Glutamatergic neuron (in vitro differentiated cells): ENCODE results near the gene FAM187B. TPM values are rescaled to one million over a fixed set of nuclear protein-coding genes. Genes with fewer than 3 reads are reported as not detected.
"Not testable (repeated sequence)": the region's sequence is repeated elsewhere in the genome, so short reads cannot be mapped to it uniquely, and the experiment has no call there.

ENCODE experiments used
- DNase-seq: peaks from one replicate; pipeline ENCODE4 v3.0.0; 2022
- H3K27ac Mint-ChIP-seq: one replicate; pipeline ENCODE4 v1.8.0; 2020; ENCODE audit warnings: mild to moderate bottlenecking, mixed read lengths, inconsistent platforms; ENCODE audit not compliant: unreplicated experiment
- H3K27me3 Mint-ChIP-seq: one replicate; pipeline ENCODE4 v1.8.0; 2020; ENCODE audit warnings: mild to moderate bottlenecking, moderate library complexity, mixed read lengths, inconsistent platforms; ENCODE audit not compliant: unreplicated experiment
- H3K36me3 Mint-ChIP-seq: one replicate; pipeline ENCODE4 v1.8.0; 2020; ENCODE audit warnings: mild to moderate bottlenecking, mixed read lengths, inconsistent platforms; ENCODE audit not compliant: unreplicated experiment
- H3K4me1 Mint-ChIP-seq: one replicate; pipeline ENCODE4 v1.8.0; 2020; ENCODE audit warnings: mild to moderate bottlenecking, low read depth, mixed read lengths, inconsistent platforms; ENCODE audit not compliant: unreplicated experiment
- H3K4me3 Mint-ChIP-seq: one replicate; pipeline ENCODE4 v1.8.0; 2020; ENCODE audit warnings: mild to moderate bottlenecking, mixed read lengths, inconsistent platforms; ENCODE audit not compliant: unreplicated experiment
- H3K9me3 Mint-ChIP-seq: one replicate; pipeline ENCODE4 v1.8.0; 2020; ENCODE audit warnings: mild to moderate bottlenecking, moderate library complexity, mixed read lengths, inconsistent platforms; ENCODE audit not compliant: unreplicated experiment
- total RNA-seq: library from RNA; stranded (reverse); fragmentation: NEBNext Ultra II Directional; extraction: Animal tissue kit (Norgen Biotek cat#: 25700); gene quantifications from one replicate; pipeline ENCODE4 v1.2.1, GENCODE V29; 2021; ENCODE audit not compliant: unreplicated experiment
- TF ChIP-seq, protein P1 (sequence below): fragments of 200-600 bp; sonication (generic); IDR thresholded peaks from one replicate; pipeline ENCODE4 v1.5.0; 2021; ENCODE audit not compliant: partially characterized antibody, unreplicated experiment

The FAM187B gene
- total RNA-seq, 1 donor from 2014 or later = not detected

GRCh38 chr19:35241417-35241816 is 12.9 kb upstream of the FAM187B start:
- no peak overlapping the region for H3K4me3 Mint-ChIP-seq
- H3K9me3 Mint-ChIP-seq = peaks cover 3% of the 10 kb centered on the region
- no peak overlapping the region for H3K27ac Mint-ChIP-seq
- DNase-seq = no peak
- H3K4me1 Mint-ChIP-seq = no peaks in the 10 kb centered on the region
- peaks cover 21% of the 10 kb centered on the region for H3K36me3 Mint-ChIP-seq
- TF ChIP-seq, protein P1, sequence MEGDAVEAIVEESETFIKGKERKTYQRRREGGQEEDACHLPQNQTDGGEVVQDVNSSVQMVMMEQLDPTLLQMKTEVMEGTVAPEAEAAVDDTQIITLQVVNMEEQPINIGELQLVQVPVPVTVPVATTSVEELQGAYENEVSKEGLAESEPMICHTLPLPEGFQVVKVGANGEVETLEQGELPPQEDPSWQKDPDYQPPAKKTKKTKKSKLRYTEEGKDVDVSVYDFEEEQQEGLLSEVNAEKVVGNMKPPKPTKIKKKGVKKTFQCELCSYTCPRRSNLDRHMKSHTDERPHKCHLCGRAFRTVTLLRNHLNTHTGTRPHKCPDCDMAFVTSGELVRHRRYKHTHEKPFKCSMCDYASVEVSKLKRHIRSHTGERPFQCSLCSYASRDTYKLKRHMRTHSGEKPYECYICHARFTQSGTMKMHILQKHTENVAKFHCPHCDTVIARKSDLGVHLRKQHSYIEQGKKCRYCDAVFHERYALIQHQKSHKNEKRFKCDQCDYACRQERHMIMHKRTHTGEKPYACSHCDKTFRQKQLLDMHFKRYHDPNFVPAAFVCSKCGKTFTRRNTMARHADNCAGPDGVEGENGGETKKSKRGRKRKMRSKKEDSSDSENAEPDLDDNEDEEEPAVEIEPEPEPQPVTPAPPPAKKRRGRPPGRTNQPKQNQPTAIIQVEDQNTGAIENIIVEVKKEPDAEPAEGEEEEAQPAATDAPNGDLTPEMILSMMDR = no peak
- peaks cover 6% of the 10 kb centered on the region for H3K27me3 Mint-ChIP-seq

DNA sequence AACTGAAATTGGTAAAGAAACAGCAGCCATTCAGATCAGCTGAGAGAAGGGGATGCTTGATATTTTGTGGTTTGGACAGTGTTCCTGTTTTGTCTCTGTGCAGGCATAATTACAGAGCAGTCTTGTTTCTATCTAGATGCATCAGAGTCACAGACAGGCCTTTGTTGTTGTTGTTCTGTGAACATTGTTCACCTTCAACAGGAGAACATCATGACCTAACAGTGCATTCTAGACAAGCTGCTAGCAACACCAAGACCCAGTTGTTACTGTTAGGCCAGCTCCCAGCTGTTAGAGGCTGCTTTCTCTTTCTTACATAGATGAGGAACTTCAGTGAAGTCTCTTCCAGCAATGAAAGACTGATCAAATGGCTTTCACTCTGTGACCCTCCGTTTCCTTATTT is 11.8 kb upstream of the FAM187B start:
- DNase-seq = no peak
- Mint-ChIP-seq H3K36me3 (peaks cover 22% of the 10 kb centered on the region), H3K4me3 (no peak overlapping the region), H3K9me3 (peaks cover 3% of the 10 kb centered on the region), H3K4me1 (no peaks in the 10 kb centered on the region), H3K27ac (no peak overlapping the region), H3K27me3 (peaks cover 6% of the 10 kb centered on the region)
- TF ChIP-seq, protein P1 = no peak

GRCh38 chr19:35239597-35239996 is 11.1 kb upstream of the FAM187B start:
- not testable (repeated sequence) for H3K4me3 Mint-ChIP-seq, DNase-seq, H3K4me1 Mint-ChIP-seq, H3K27ac Mint-ChIP-seq, H3K9me3 Mint-ChIP-seq, H3K27me3 Mint-ChIP-seq
- H3K36me3 Mint-ChIP-seq = peaks cover 26% of the 10 kb centered on the region

GRCh38 chr19:35236638-35237400 is 8.3 kb upstream of the FAM187B start:
- TF ChIP-seq, protein P1 = no peak
- Mint-ChIP-seq H3K27ac (no peak overlapping the region), H3K4me1 (no peaks in the 10 kb centered on the region), H3K36me3 (peaks cover 26% of the 10 kb centered on the region), H3K4me3 (no peak overlapping the region), H3K27me3 (peaks cover 6% of the 10 kb centered on the region), H3K9me3 (peaks cover 5% of the 10 kb centered on the region)
- DNase-seq = no peak

GRCh38 chr19:35232912-35233311 is 4.4 kb upstream of the FAM187B start:
- Mint-ChIP-seq H3K36me3 (peaks cover 9% of the 10 kb centered on the region), H3K27ac (no peak overlapping the region), H3K4me3 (no peak overlapping the region), H3K9me3 (peaks cover 3% of the 10 kb centered on the region), H3K27me3 (peaks cover 2% of the 10 kb centered on the region), H3K4me1 (no peaks in the 10 kb centered on the region)
- TF ChIP-seq, protein P1 = no peak
- no peak for DNase-seq
